ENCODE data around the gene SETDB2.

Gene SETDB2

DNA sequence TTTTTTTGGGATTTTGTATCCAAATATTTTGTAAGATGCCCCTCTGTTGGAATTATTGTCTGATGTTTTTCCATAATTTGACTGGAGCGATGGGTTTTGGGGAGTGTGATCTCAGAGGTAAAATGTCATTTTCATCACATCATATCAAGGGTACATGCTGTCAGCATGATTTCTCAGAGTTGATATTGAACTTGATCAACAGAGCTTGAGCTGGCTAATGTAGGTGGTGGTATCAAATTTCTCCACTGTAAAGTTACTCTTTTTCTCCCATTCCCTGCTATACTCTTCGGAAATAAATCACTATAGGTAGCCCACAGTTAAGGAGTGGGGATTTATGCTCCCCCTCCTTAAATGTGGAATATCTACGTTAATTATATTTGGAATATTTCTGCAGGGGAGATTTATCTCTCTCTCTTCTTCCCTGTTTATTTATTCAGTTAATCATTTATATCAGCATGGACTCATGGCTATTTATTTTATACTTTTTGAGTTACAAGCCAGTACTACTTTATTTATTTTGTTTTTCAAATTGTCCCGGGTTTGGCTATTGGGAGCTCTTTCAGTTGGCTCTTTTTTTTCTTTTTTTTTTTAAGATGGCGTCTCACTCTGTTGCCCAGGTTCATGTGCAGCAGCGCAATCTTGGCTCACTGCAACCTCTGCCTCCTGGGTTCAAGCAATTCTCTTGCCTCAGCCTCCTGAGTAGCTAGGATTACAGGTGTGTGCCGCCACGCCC is 8.8 kb downstream of the SETDB2 start:
- H3K9me3 Mint-ChIP-seq, result no peaks in the 10 kb centered on the region

DNA sequence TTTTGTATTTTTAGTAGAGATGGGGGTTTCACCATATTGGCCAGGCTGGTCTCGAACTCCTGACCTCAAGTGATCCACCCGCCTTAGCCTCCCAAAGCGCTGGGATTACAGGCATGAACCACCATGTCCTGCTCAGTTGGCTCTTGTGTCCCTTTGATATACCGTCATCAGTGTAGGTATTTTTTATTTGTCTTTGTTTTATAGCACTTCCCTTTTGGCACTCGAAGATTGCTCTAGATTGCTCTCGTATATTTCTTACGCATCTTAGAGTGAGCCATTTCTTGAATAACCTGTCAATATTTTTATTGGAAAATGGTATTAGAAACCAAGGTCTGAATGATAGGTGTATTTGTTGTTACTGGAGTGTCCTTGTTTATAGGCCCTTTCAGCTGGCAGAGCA is 9.4 kb downstream of the SETDB2 start:
- H3K36me3 Mint-ChIP-seq (ENCODE audit: low read depth), result peaks cover 17% of the 10 kb centered on the region

More for the DNA sequence above, 8.8 kb downstream of the SETDB2 start:
- TF ChIP-seq, protein P1, sequence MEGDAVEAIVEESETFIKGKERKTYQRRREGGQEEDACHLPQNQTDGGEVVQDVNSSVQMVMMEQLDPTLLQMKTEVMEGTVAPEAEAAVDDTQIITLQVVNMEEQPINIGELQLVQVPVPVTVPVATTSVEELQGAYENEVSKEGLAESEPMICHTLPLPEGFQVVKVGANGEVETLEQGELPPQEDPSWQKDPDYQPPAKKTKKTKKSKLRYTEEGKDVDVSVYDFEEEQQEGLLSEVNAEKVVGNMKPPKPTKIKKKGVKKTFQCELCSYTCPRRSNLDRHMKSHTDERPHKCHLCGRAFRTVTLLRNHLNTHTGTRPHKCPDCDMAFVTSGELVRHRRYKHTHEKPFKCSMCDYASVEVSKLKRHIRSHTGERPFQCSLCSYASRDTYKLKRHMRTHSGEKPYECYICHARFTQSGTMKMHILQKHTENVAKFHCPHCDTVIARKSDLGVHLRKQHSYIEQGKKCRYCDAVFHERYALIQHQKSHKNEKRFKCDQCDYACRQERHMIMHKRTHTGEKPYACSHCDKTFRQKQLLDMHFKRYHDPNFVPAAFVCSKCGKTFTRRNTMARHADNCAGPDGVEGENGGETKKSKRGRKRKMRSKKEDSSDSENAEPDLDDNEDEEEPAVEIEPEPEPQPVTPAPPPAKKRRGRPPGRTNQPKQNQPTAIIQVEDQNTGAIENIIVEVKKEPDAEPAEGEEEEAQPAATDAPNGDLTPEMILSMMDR (IDR thresholded peaks at IDR 0.05), result no peak
- no peaks in the 10 kb centered on the region for H3K4me1 Mint-ChIP-seq
- peak overlapping the region; percentile 34 for H3K27ac Mint-ChIP-seq
- H3K4me3 Mint-ChIP-seq, result no peak overlapping the region
- H3K36me3 Mint-ChIP-seq (ENCODE audit: low read depth), result peaks cover 17% of the 10 kb centered on the region
- peaks cover 3% of the 10 kb centered on the region for H3K27me3 Mint-ChIP-seq (ENCODE audit: low read depth, poor library complexity)
- DNase-seq, result no peak

DNA sequence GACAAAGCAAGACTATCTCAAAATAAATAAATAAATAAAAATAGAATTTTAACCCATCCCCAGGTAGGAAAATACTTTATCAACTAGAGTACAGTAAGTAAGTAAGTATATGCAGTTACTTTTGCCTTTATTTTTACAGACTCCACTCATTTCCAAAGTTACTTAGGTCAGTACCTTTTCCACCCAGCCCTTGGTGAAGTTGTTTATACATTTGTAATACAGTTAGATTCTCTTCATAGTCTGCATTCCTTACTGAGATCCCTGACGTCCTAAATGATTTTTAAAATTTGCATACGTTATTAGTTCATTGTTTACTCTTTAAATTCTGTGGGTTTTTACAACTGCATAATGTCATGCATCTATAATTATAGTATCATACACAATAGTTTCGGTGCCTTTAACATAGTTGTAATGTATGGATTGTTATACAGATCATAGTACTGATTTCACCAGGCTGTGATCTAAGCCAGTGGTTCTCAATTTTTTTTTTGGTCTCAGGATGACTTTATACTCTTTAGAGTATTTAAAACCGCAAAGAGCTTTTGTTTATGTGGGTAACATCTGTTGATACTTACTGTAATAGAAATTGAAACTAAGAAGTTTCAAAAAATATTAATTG is 10.4 kb downstream of the SETDB2 start:
- no peaks in the 10 kb centered on the region for H3K4me1 Mint-ChIP-seq
- no peak for DNase-seq
- TF ChIP-seq, protein P1 (IDR thresholded peaks at IDR 0.05), result no peak
- peaks cover under 1% of the 10 kb centered on the region for H3K27me3 Mint-ChIP-seq (ENCODE audit: low read depth, poor library complexity)
- H3K4me3 Mint-ChIP-seq, result no peak overlapping the region
- peaks cover 9% of the 10 kb centered on the region for H3K36me3 Mint-ChIP-seq (ENCODE audit: low read depth)
- H3K9me3 Mint-ChIP-seq, result no peaks in the 10 kb centered on the region
- H3K27ac Mint-ChIP-seq, result no peak overlapping the region

More for the DNA sequence above, 9.4 kb downstream of the SETDB2 start:
- Mint-ChIP-seq H3K27ac (no peak overlapping the region), H3K4me1 (no peaks in the 10 kb centered on the region), H3K9me3 (no peaks in the 10 kb centered on the region), H3K4me3 (no peak overlapping the region), H3K27me3 (ENCODE audit: low read depth, poor library complexity) (peaks cover 3% of the 10 kb centered on the region)
- TF ChIP-seq, protein P1 (IDR thresholded peaks at IDR 0.05), result no peak
- no peak for DNase-seq

DNA sequence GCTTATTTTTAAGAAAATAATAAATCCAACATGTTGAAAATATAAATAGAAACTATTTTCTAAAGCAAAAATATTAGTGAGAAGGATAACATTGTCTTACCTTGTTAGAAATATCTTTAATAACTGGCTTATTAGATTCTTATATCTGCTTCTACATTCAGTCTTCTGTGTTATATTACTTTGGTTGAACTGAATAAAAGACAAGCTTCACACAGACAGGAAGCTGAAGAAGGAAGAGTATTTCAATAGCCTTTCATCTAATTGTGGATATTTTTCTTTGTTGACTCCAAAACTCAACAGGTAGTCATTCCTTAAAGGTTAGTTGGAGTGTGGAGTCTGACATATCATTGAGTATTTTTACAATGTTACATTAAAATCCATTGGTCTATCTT is 10.9 kb downstream of the SETDB2 start:
- Mint-ChIP-seq H3K27ac (no peak overlapping the region), H3K36me3 (ENCODE audit: low read depth) (peaks cover 4% of the 10 kb centered on the region), H3K9me3 (no peaks in the 10 kb centered on the region), H3K4me3 (no peak overlapping the region), H3K4me1 (no peaks in the 10 kb centered on the region), H3K27me3 (ENCODE audit: low read depth, poor library complexity) (no peaks in the 10 kb centered on the region)
- TF ChIP-seq, protein P1 (IDR thresholded peaks at IDR 0.05), result no peak
- DNase-seq, result no peak

DNA sequence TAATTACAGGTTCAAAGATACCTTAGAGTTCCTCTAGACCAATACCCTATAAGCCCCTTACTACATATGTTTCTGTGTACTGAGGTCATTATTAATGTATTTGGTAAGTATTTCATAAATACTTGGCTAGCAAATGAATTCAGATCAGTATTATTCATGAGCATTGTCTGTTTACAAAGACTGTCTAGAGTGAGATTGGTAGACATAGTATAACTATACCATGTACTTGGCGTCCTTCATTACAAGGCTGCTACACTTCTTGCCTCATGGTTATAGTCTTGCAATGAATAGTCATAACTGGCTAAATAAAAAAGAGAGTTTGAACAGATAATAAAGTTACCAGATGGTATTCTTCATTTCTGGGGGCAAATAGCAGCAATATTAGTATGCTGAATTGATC is 12.1 kb downstream of the SETDB2 start:
- no peaks in the 10 kb centered on the region for H3K27me3 Mint-ChIP-seq (ENCODE audit: low read depth, poor library complexity)
- TF ChIP-seq, protein P1 (IDR thresholded peaks at IDR 0.05), result no peak
- no peak for DNase-seq
- H3K27ac Mint-ChIP-seq, result no peak overlapping the region
- H3K4me3 Mint-ChIP-seq, result no peak overlapping the region
- no peaks in the 10 kb centered on the region for H3K9me3 Mint-ChIP-seq
- H3K4me1 Mint-ChIP-seq, result no peaks in the 10 kb centered on the region
- H3K36me3 Mint-ChIP-seq (ENCODE audit: low read depth), result peaks cover 11% of the 10 kb centered on the region

DNA sequence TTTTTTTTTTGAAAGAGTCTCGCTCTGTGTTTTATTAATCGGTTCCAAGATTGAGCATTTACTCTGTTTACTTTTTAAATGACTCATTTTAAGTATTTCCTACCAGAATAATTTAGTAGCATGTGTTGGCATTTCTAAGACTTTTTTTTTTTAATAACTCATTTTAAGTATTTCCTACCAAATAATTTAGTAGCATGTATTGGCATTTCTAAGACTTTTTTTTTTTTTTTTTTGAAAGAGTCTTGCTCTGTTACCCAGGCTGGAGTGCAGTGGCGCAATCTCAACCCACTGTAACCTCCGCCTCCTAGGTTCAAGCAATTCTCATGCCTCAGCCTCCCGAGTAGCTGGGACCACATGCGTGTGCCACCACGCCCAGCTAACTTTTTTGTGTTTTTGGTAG is 13.1 kb downstream of the SETDB2 start:
- H3K27ac Mint-ChIP-seq, result no peak overlapping the region
- TF ChIP-seq, protein P1 (IDR thresholded peaks at IDR 0.05), result no peak
- peaks cover 22% of the 10 kb centered on the region for H3K36me3 Mint-ChIP-seq (ENCODE audit: low read depth)
- no peak overlapping the region for H3K4me3 Mint-ChIP-seq
- DNase-seq, result no peak
- H3K27me3 Mint-ChIP-seq (ENCODE audit: low read depth, poor library complexity), result no peaks in the 10 kb centered on the region
- peaks cover 9% of the 10 kb centered on the region for H3K9me3 Mint-ChIP-seq
- no peaks in the 10 kb centered on the region for H3K4me1 Mint-ChIP-seq

Data from nephron progenitor cell (in vitro differentiated cells).